ENCODE results near the gene LYAR.
A peak's percentile ranks its signal among the peaks of the same experiment; 100 is the strongest.
"Not testable (repeated sequence)": the region's sequence is repeated elsewhere in the genome, so short reads cannot be mapped to it uniquely, and the experiment has no call there.

LYAR gene

GRCh38 chr4:4268776-4269175 lies 21.2 kb downstream of the LYAR start:
- DNase-seq, result no peak

GRCh38 chr4:4267981-4268380 lies 22.0 kb downstream of the LYAR start:
- no peak for DNase-seq

GRCh38 chr4:4260185-4260751 lies 29.7 kb downstream of the LYAR start:
- DNase-seq, result no peak

- DNase-seq, result no peak
Measured at GRCh38 chr4:4259484-4260100, 30.4 kb downstream of the LYAR start.

GRCh38 chr4:4257705-4258104 lies 32.2 kb downstream of the LYAR start:
- not testable (repeated sequence) for DNase-seq

GRCh38 chr4:4256799-4257198 lies 33.2 kb downstream of the LYAR start:
- DNase-seq, result no peak

GRCh38 chr4:4254666-4255065 lies 35.3 kb downstream of the LYAR start:
- DNase-seq, result peak in 40 of 51 donors; percentile 5 to 84 (median 56)

GRCh38 chr4:4254199-4254598 lies 35.8 kb downstream of the LYAR start:
- DNase-seq, result peak in 4 of 51 donors; percentile 15 to 53 (median 20)

GRCh38 chr4:4249866-4250265 lies 40.1 kb downstream of the LYAR start:
- no peak for DNase-seq

GRCh38 chr4:4249342-4249741 lies 40.6 kb downstream of the LYAR start:
- DNase-seq, result not testable (repeated sequence)

- no peak for DNase-seq
Measured at GRCh38 chr4:4248885-4249203, 41.1 kb downstream of the LYAR start.

- peak; percentile 69 to 97 (median 89) for DNase-seq
Measured at GRCh38 chr4:4248029-4248884, 41.7 kb downstream of the LYAR start, which contains the start of gene TMEM128. Gene TMEM128, minus strand, starts transcription at chr4:4248223. Its CDS starts 21 bp downstream, at chr4:4248202.

- DNase-seq, result no peak
Measured at GRCh38 chr4:4247696-4248028, 42.3 kb downstream of the LYAR start.

- no peak for DNase-seq
Measured at GRCh38 chr4:4245172-4245571, 44.8 kb downstream of the LYAR start.

GRCh38 chr4:4239551-4239950 lies 50.4 kb downstream of the LYAR start:
- DNase-seq, result not testable (repeated sequence)

- no peak for DNase-seq
Measured at GRCh38 chr4:4233610-4234009, 56.3 kb downstream of the LYAR start.

- DNase-seq, result no peak
Measured at GRCh38 chr4:4228356-4228668, 61.6 kb downstream of the LYAR start.

GRCh38 chr4:4227510-4228355 lies 62.2 kb downstream of the LYAR start:
- DNase-seq, result no peak

- DNase-seq, result no peak
Measured at GRCh38 chr4:4226606-4227438, 63.1 kb downstream of the LYAR start, which contains the start of gene OTOP1. Gene OTOP1, minus strand, starts transcription at chr4:4226929. Its CDS starts 65 bp downstream, at chr4:4226864.

- DNase-seq, result no peak
Measured at GRCh38 chr4:4225915-4226605, 63.9 kb downstream of the LYAR start.

Data from hypothalamus (tissue), 51 donors.